OCI-M1 (cell line): ENCODE measurements around the gene UBE2I.
"Not testable (repeated sequence)": the region's sequence is repeated elsewhere in the genome, so short reads cannot be mapped to it uniquely, and the experiment has no call there.

ENCODE experiments used
- DNase-seq: peaks from one replicate; lab custom pipeline; 2025; lab: John Stamatoyannopoulos, UW

The UBE2I gene

GRCh38 chr16:1314399-1315068 lies 5.1 kb downstream of the UBE2I start:
- DNase-seq, result no peak

DNA sequence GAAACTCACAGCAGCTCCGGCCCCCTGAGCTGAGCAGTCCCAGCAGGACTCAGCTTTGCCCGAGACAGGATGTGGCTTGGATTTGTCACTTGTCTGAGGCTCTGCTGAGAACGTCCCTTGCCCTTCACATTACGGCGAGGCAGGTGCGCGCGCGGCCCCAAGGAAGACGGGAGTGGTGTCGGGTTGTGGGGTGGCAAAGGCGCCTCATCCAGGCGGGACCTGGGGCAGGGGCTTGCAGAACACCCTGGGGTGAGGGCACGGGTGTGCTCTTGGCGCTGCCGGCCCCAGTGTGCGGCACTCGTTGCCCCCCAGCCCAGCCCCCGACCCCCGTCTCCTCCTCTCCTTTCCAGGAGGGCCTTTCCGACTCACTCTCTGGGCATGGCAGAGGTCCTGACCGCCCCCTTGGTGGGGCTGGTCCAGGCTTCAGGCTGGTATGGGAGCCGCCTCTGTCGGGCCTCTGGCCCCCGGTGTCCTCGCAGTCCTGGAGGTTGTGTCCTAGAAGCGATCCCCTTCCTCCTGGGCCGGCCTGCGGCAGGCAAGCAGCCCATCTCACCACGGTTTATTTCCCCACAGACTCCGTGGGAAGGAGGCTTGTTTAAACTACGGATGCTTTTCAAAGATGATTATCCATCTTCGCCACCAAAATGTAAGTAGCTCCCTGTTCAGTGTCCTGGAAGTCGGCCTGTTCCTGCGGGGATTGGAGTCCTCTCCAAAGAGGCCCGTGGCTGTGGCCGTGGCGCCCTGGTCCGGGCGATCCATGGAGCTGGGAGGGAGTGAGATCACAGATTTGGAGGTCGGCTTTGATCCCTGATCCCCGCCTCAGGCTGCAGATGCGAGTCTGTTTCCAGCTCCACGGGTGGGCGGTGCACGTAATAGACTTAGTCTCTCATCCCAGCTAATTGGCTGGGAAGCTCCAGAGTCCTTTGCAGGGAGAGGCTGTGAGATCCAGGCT lies 5.9 kb downstream of the UBE2I start:
- no peak for DNase-seq

- no peak for DNase-seq
Observed at GRCh38 chr16:1316033-1316405, 6.6 kb downstream of the UBE2I start.

GRCh38 chr16:1317479-1318267 lies 8.2 kb downstream of the UBE2I start:
- DNase-seq, result no peak

DNA sequence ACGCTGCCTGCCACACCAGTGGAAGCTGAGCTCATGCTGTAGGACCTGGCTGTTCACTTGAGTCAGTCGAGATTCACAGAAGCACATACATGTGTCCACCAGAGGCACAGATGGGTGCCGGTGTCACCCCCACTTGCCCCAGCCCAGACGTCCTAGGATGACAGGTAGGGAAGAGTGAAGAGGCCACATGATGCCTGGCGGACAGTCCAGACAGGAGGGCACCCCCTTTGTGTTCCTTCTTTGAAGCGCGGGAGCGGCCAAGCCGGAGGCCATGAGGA lies 8.8 kb downstream of the UBE2I start:
- DNase-seq, result no peak

- no peak for DNase-seq
Observed at GRCh38 chr16:1319041-1319440, 9.6 kb downstream of the UBE2I start.

- DNase-seq, result no peak
Observed at GRCh38 chr16:1320097-1320496, 10.7 kb downstream of the UBE2I start.

DNA sequence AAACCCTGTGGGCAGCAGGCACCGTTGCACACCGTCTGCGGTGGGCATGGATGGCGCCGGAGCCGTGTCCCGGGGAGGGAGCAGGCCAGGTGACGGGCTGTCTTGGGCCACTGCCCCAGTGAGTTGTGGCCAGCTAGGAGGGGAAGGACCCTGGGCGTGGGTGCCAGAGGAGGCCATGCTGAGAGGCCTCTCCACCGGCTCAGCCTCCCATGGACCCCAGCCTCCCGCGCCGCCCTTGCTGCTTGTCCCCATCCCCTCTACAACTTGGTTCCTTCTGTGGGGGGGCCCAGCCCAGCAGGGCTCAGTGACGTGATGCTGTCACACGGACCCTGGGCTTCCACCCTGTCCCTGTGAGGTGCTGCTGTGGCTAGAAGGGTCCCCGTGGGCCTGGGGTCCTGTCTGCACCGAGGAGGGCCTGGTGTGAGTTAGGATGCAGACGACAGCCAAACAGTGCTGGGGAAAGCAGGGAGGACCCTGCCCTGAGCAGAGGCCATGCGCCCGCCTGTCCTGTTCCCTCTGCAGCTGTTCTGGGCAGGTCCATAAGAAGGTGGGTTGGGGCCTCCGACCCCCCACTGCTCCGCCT lies 11.3 kb downstream of the UBE2I start:
- no peak for DNase-seq

GRCh38 chr16:1322407-1322806 lies 13.0 kb downstream of the UBE2I start:
- no peak for DNase-seq

DNA sequence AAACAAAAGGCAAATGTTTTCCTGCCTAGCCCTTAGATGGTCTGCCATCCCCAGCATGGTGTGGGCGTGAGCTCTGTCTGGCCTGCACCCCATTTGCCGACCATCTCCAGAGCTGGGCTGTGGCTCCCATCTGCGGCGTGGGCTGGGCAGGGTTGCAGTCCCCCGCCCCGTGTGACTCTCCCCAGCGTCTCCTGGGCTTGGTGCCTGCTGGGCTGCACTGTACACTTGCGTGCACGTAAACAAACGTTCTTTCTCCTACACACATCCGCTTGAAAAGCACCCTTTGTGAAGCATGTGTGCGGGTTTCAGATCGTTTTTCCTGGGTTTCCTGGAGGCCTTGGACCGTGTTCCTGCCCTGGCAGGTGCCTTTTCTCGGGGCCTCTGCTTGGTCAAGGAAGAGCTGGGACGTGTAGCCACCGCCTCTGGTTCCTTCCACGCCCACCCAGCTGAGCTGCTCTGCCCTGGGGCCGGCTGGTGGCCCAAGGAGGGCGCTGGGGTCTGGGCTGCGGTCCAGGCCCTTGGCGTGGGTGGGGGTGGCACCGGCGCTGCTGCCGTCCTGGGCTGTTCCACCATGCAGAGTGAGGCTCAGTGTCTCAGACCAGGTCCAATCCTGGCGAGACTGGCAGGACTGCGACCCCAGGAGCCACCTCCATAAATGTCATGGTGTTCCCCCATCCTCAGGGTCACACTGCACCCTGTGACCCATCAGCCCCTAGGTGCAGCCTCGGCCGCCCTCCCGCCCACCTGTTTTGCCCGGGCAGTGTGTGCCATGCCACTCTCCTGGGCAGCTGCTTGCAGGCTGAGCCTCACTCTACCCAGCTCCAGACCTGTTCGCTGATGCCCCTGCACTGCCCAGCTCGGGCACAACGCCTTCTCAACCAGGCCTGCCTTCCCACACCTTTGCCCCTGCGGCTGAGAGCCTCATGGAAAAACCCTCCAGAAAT lies 14.1 kb downstream of the UBE2I start:
- DNase-seq, result no peak

GRCh38 chr16:1324286-1324826 lies 14.9 kb downstream of the UBE2I start:
- DNase-seq, result no peak

- DNase-seq, result no peak
Observed at GRCh38 chr16:1325261-1325660, 15.8 kb downstream of the UBE2I start.

GRCh38 chr16:1325673-1326371 lies 16.4 kb downstream of the UBE2I start:
- no peak for DNase-seq

DNA sequence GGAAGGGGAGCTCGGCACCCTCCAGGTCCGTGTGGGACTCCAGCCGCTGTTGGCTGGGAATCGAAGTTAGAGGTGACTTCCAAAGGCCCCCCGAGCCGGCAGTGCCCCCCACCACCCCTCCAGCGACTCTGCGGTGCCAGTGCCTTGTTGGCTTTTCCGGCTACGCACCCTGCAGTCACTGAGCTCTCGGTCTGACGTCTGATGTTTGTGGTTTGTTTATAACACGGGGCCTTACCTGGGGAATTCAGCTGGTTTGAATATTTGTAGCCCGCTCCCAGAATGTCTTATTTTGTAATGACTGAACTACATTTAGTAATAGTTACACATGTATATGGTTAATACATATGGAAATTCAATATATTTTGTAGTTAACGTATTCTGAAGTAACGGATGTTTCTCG lies 17.0 kb downstream of the UBE2I start:
- no peak for DNase-seq

GRCh38 chr16:1326946-1327618 lies 17.6 kb downstream of the UBE2I start:
- DNase-seq, result no peak

- DNase-seq, result no peak
Observed at GRCh38 chr16:1327619-1327947, 18.1 kb downstream of the UBE2I start.

DNA sequence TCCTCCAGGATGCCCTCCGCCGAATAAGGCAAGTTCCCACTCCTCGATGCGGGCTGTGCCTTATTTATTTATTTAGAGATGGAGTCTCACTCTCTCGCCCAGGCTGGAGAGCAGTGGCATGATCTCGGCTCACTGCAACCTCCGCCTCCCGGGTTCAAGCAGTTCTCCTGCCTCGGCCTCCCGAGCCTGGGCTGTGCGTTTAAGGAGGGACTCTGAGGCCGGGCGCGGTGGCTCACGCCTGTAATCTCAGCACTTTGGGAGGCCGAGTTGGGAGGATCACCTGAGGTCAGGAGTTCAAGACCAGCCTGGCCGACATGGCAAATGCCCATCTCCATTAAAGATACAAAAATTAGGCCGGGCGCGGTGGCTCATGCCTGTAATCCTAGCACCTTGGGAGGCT lies 18.7 kb downstream of the UBE2I start:
- DNase-seq, result not testable (repeated sequence)

- DNase-seq, result not testable (repeated sequence)
Observed at GRCh38 chr16:1328961-1329360, 19.5 kb downstream of the UBE2I start.

DNA sequence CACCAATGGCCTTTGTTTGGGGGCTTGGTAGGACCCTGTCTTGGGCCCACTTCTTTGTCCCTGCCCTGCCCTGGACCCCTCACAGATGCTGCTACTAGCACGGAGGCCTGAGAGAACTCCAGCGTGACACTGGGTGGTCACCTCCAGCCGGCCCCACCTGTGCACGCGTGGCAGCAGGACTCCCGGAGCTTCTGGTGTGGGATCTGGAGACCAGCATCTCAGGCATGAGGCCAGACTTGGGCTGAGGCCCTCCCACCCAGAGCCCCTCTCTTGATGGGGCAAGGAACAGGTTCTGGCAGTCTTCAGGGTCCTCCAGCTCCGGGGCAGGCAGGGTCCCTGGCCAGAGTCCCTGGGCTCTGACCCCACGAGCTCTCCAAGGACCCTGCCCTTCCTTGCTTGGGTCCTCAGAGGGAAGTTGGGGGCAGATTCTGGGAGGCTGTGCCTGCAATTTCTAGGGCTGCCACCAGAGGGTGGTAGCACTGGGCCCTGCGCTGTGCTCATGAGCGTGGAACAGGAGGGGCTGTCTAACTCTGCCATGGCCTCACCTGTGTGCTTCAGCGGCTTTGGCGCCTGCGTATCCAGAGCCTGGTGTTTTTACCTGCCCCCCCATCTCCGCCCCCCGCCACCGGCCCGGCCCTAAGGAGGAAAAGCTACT lies 21.0 kb downstream of the UBE2I start:
- peak; percentile 12 for DNase-seq
